Endothelial cell of umbilical vein (primary cell): ENCODE results near the gene KCNH6. TPM values are rescaled to one million over a fixed set of nuclear protein-coding genes. Genes with fewer than 3 reads are reported as not detected.

ENCODE experiments used
- BruUV-seq: library from RNA; stranded (reverse); fragments of 400-500 nt; replicated peaks from 2 replicates; lab custom pipeline; 2021; lab: Mats Ljungman, UMichigan
- CTCF ChIA-PET: fragments of 300-600, 350-600 bp; sonication (Branson Sonifier 250); formaldehyde crosslinking; loops from one replicate; lab custom pipeline; 2021; ENCODE audit warnings: antibody characterized with exemption, inconsistent platforms; lab: Charles Lee
- POLR2A ChIA-PET: fragments of 300-600, 350-600 bp; sonication (Branson Sonifier 250); formaldehyde crosslinking; loops from one replicate; lab custom pipeline; 2021; ENCODE audit warnings: antibody characterized with exemption, inconsistent platforms; lab: Charles Lee
- DNase-seq: peaks from one replicate; pipeline ENCODE4 v3.0.0-alpha.2; 2011; ENCODE audit warnings: low read depth, low spot score
- FAIRE-seq: peaks from 2 replicates; lab custom pipeline; 2011; peaks lifted over from hg19 to GRCh38; lab: Jason Lieb, UNC
- H2AFZ ChIP-seq: 2 replicates; pipeline ENCODE4 v1.6.0; 2012; ENCODE audit warnings: low read depth, low read length, control low read depth, inconsistent platforms
- H3K27ac ChIP-seq: 2 replicates; pipeline ENCODE4 v1.5.1; 2011; ENCODE audit warnings: low read depth, mild to moderate bottlenecking, control low read depth, low read length, moderate library complexity; ENCODE audit not compliant: insufficient read depth
- H3K27me3 ChIP-seq, 2 experiments: 2 replicates each; pipeline versions ENCODE4 v1.6.0 to v1.6.1; 2011; ENCODE audit warnings: low read length in 2 of 2, mixed read lengths in 1 of 2; ENCODE audit not compliant: control insufficient read depth in 2 of 2, insufficient read depth in 2 of 2
- H3K36me3 ChIP-seq, 2 experiments: 2 replicates in 1 of 2; 3 replicates in 1 of 2; pipeline ENCODE4 v1.5.1; 2011; ENCODE audit warnings: low read length in 2 of 2, mild to moderate bottlenecking in 1 of 2, moderate library complexity in 1 of 2; ENCODE audit not compliant: control insufficient read depth in 2 of 2, insufficient read depth in 2 of 2; ENCODE audit errors: extremely low read depth in 1 of 2
- H3K4me1 ChIP-seq: 3 replicates; pipeline ENCODE4 v1.5.1; 2011; ENCODE audit warnings: mild to moderate bottlenecking, low read length; ENCODE audit not compliant: control insufficient read depth, insufficient read depth; ENCODE audit errors: extremely low read depth
- H3K4me2 ChIP-seq: 2 replicates; pipeline ENCODE4 v1.6.1; 2011; ENCODE audit warnings: low read length, control low read depth, mixed read lengths; ENCODE audit not compliant: insufficient read depth
- H3K4me3 ChIP-seq, 3 experiments: fragments of 200-600 bp in 1 of 3; sonication (generic), shearing (Covaris generic) in 1 of 3; replicated peaks in 1 of 3; 2 replicates each; pipeline ENCODE4 v1.5.1; 2011 to 2016; ENCODE audit warnings: control low read depth in 3 of 3, low read length in 3 of 3, mild to moderate bottlenecking in 2 of 3, inconsistent platforms in 1 of 3, low read depth in 1 of 3, moderate library complexity in 1 of 3; ENCODE audit not compliant: insufficient read depth in 1 of 3
- H3K79me2 ChIP-seq: 2 replicates; pipeline ENCODE4 v1.6.0; 2012; ENCODE audit warnings: low read length, inconsistent platforms; ENCODE audit not compliant: control insufficient read depth, insufficient read depth
- H3K9ac ChIP-seq: replicated peaks from 2 replicates; pipeline ENCODE3; 2011; ENCODE audit warnings: low read length, control low read depth; ENCODE audit not compliant: insufficient read depth; ENCODE audit errors: extremely low read depth
- H3K9me1 ChIP-seq: replicated peaks from 3 replicates; pipeline ENCODE4 v1.6.0; 2011; ENCODE audit warnings: mild to moderate bottlenecking, low read length; ENCODE audit not compliant: control insufficient read depth, insufficient read depth; ENCODE audit errors: extremely low read depth
- H3K9me3 ChIP-seq: replicated peaks from 2 replicates; pipeline ENCODE4 v1.5.1; 2012; ENCODE audit warnings: low read length, inconsistent platforms; ENCODE audit not compliant: control insufficient read depth, insufficient read depth
- H4K20me1 ChIP-seq: replicated peaks from 2 replicates; pipeline ENCODE3; 2011; ENCODE audit warnings: mild to moderate bottlenecking, low read length; ENCODE audit not compliant: control insufficient read depth, insufficient read depth; ENCODE audit errors: extremely low read depth
- CTCF ChIP-seq, 2 donors: IDR thresholded peaks; 1 replicate in 1 of 2; 2 replicates in 1 of 2; pipeline ENCODE4 v1.5.1; 2011; ENCODE audit warnings: low read length in 2 of 2, mild to moderate bottlenecking in 2 of 2, moderate library complexity in 2 of 2, control low read depth in 1 of 2, inconsistent platforms in 1 of 2, low read depth in 1 of 2; ENCODE audit not compliant: insufficient read depth in 1 of 2; ENCODE audit errors: extremely low read depth in 1 of 2
- EZH2 ChIP-seq: IDR thresholded peaks from 2 replicates; pipeline ENCODE4 v1.6.1; 2012; ENCODE audit warnings: borderline replicate concordance, low read depth, mild to moderate bottlenecking, moderate library complexity, low read length, inconsistent platforms; ENCODE audit not compliant: severe bottlenecking
- FOS ChIP-seq: IDR thresholded peaks from 2 replicates; pipeline ENCODE4 v1.6.1; 2011; ENCODE audit warnings: mild to moderate bottlenecking, low read length, moderate library complexity, borderline replicate concordance; ENCODE audit not compliant: insufficient read depth
- GATA2 ChIP-seq: IDR thresholded peaks from 2 replicates; pipeline ENCODE4 v1.7.0; 2011; ENCODE audit warnings: low read depth, mild to moderate bottlenecking, moderate library complexity, mixed read lengths, low read length; ENCODE audit not compliant: insufficient read length, insufficient read depth
- JUN ChIP-seq: IDR thresholded peaks from 2 replicates; pipeline ENCODE4 v1.6.1; 2011; ENCODE audit warnings: borderline replicate concordance, low read depth; ENCODE audit not compliant: insufficient read length, insufficient read depth
- MAX ChIP-seq: IDR thresholded peaks from 2 replicates; pipeline ENCODE4 v1.6.1; 2011; ENCODE audit not compliant: insufficient read depth, insufficient read length
- MYC ChIP-seq: IDR thresholded peaks from one replicate; pipeline ENCODE4 v1.6.1; 2011; ENCODE audit warnings: mild to moderate bottlenecking, low read depth, low read length
- POLR2A ChIP-seq: IDR thresholded peaks from 2 replicates; pipeline ENCODE4 v1.6.1; 2012; ENCODE audit warnings: low read depth, mild to moderate bottlenecking, control low read depth, low read length
- POLR2AphosphoS5 ChIP-seq: IDR thresholded peaks from 2 replicates; pipeline ENCODE4 v1.6.1; 2012; ENCODE audit warnings: low read depth, mild to moderate bottlenecking, control low read depth, low read length, moderate library complexity; ENCODE audit not compliant: insufficient read depth
- dilution Hi-C: fragments of 300-500 bp; cut with MboI; formaldehyde crosslinking; loops from one replicate; pipeline ENCODE4 v1.15.0; 2019; ENCODE audit warnings: low sequenced_read_pairs; ENCODE audit not compliant: extremely low pct_ligation_motif_present
- intact Hi-C: fragments of 100-400 bp; cut with micrococcal nuclease; formaldehyde crosslinking; loops from one replicate; pipeline ENCODE4 v1.10.0; 2022
- polyA plus RNA-seq, 4 experiments: library from polyadenylated mRNA; depleted of rRNA in 3 of 4; stranded (reverse) in 3 of 4; unstranded in 1 of 4; fragments of >200 nt; gene quantifications; 2 replicates each; pipeline versions ENCODE4 v1.2.1 to v1.2.3, GENCODE V29; 2011 to 2012; ENCODE audit warnings: missing spikeins in 1 of 4
- total RNA-seq: library from RNA; stranded (reverse); gene quantifications from 2 replicates; pipeline ENCODE4 v1.2.3, GENCODE V29; 2021

Gene KCNH6
- total and polyA plus RNA-seq, 2 donors (not counting 3 experiments of a cell fraction or from before 2014, with no cell fraction given): 0.07 TPM; not detected in 1

- no peaks in the 10 kb centered on the region for H3K79me2 ChIP-seq
- no peak overlapping the region for H3K4me3 ChIP-seq
- no peaks in the 10 kb centered on the region for H3K9me1 ChIP-seq
- no peak for FAIRE-seq
- ChIA-PET POLR2A (no interaction called here), CTCF (no interaction called here)
- peaks cover 3 to 10% of the 10 kb centered on the region in 2 experiments for H3K27me3 ChIP-seq
- H3K27ac ChIP-seq: no peak overlapping the region
- H3K4me2 ChIP-seq: no peak overlapping the region
- no TSS peak for BruUV-seq
- no peaks in the 10 kb centered on the region for H4K20me1 ChIP-seq
- no peak overlapping the region for H2AFZ ChIP-seq
- peaks cover 4% of the 10 kb centered on the region for H3K4me1 ChIP-seq
- intact Hi-C loops: no loop called here
- H3K9ac ChIP-seq: no peak overlapping the region
- H3K36me3 ChIP-seq: no peaks in the 10 kb centered on the region
- dilution Hi-C loops: no loop called here
- TF ChIP-seq MYC (no peak), JUN (no peak), GATA2 (no peak), CTCF (IDR thresholded peaks at IDR 0.05; ENCODE audit: extremely low read depth in 1 of 2, insufficient read depth in 1 of 2, low read depth in 1 of 2, low read length in 2 of 2) (no peak), FOS (no peak), POLR2A (no peak), POLR2AphosphoS5 (no peak), EZH2 (no peak), MAX (no peak)
- H3K9me3 ChIP-seq: no peaks in the 10 kb centered on the region
- no peak for DNase-seq
Measured at GRCh38 chr17:63519972-63520882, 2.9 kb upstream of the KCNH6 start.
